Trophoblast cell (in vitro differentiated cells and primary cell): Measurements from ENCODE around the gene ANGPTL7.
A peak's percentile ranks its signal among the peaks of the same experiment; 100 is the strongest.

Experiments used
- DNase-seq, 2 donors: peaks; one replicate each; pipeline ENCODE4 v3.0.0-alpha.2; 2016
- H2AFZ ChIP-seq: 2 replicates; pipeline ENCODE4 v1.6.1; 2013; ENCODE audit warnings: low read length, moderate library complexity, mild to moderate bottlenecking; ENCODE audit not compliant: insufficient read depth, poor library complexity
- H2AK5ac ChIP-seq: 2 replicates; pipeline ENCODE4 v1.6.1; 2013; ENCODE audit warnings: mild to moderate bottlenecking, low read length
- H2BK120ac ChIP-seq: 2 replicates; pipeline ENCODE4 v1.6.1; 2013; ENCODE audit warnings: low read length, mild to moderate bottlenecking, moderate library complexity; ENCODE audit not compliant: insufficient read depth, poor library complexity
- H2BK12ac ChIP-seq: 2 replicates; pipeline ENCODE4 v1.6.1; 2013; ENCODE audit warnings: mild to moderate bottlenecking, low read length, moderate library complexity
- H2BK5ac ChIP-seq: 2 replicates; pipeline ENCODE4 v1.6.1; 2013; ENCODE audit warnings: low read length, low read depth, moderate library complexity, mild to moderate bottlenecking; ENCODE audit not compliant: poor library complexity
- H3K14ac ChIP-seq: 2 replicates; pipeline ENCODE4 v1.6.1; 2013; ENCODE audit warnings: mild to moderate bottlenecking, low read length
- H3K18ac ChIP-seq: 2 replicates; pipeline ENCODE4 v1.6.1; 2013; ENCODE audit warnings: mild to moderate bottlenecking, low read length
- H3K23ac ChIP-seq: 2 replicates; pipeline ENCODE4 v1.6.1; 2013; ENCODE audit warnings: low read length
- H3K27ac ChIP-seq: 2 replicates; pipeline ENCODE4 v1.5.1; 2013; ENCODE audit warnings: low read depth, mild to moderate bottlenecking, inconsistent platforms, low read length, moderate library complexity
- H3K27me3 ChIP-seq: 2 replicates; pipeline ENCODE4 v1.6.1; 2013; ENCODE audit warnings: inconsistent platforms, mild to moderate bottlenecking, low read length, moderate library complexity; ENCODE audit not compliant: insufficient read depth
- H3K36me3 ChIP-seq, 2 experiments: 1 replicate in 1 of 2; 2 replicates in 1 of 2; pipeline ENCODE4 v1.6.1; 2013; ENCODE audit warnings: low read length in 2 of 2, mild to moderate bottlenecking in 2 of 2, moderate library complexity in 1 of 2; ENCODE audit not compliant: insufficient read depth in 2 of 2, control insufficient read depth in 1 of 2
- H3K4ac ChIP-seq: 2 replicates; pipeline ENCODE4 v1.6.1; 2013; ENCODE audit warnings: low read depth, mild to moderate bottlenecking, low read length, moderate library complexity
- H3K4me1 ChIP-seq, 2 experiments: 1 replicate in 1 of 2; 2 replicates in 1 of 2; pipeline ENCODE4 v1.6.1; 2013; ENCODE audit warnings: low read length in 2 of 2, mild to moderate bottlenecking in 2 of 2, moderate library complexity in 1 of 2; ENCODE audit not compliant: insufficient read depth in 2 of 2, control insufficient read depth in 1 of 2
- H3K4me2 ChIP-seq: 2 replicates; pipeline ENCODE4 v1.6.1; 2013; ENCODE audit warnings: inconsistent platforms, mild to moderate bottlenecking, low read length, moderate library complexity
- H3K4me3 ChIP-seq: 2 replicates; pipeline ENCODE4 v1.5.1; 2013; ENCODE audit warnings: mild to moderate bottlenecking, low read depth, low read length, inconsistent platforms
- H3K79me1 ChIP-seq: one replicate; pipeline ENCODE4 v1.6.1; 2013; ENCODE audit warnings: low read length
- H3K79me2 ChIP-seq: 2 replicates; pipeline ENCODE4 v1.6.1; 2013; ENCODE audit warnings: low read length, mild to moderate bottlenecking; ENCODE audit not compliant: control insufficient read depth, insufficient read depth, poor library complexity
- H3K9ac ChIP-seq: 2 replicates; pipeline ENCODE4 v1.6.1; 2013; ENCODE audit warnings: mild to moderate bottlenecking, low read length
- H3K9me3 ChIP-seq: 2 replicates; pipeline ENCODE4 v1.6.1; 2013; ENCODE audit warnings: low read depth, mild to moderate bottlenecking, control low read depth, inconsistent platforms, low read length; ENCODE audit not compliant: insufficient read depth
- H4K12ac ChIP-seq: 2 replicates; pipeline ENCODE4 v1.6.1; 2013; ENCODE audit warnings: low read depth, mild to moderate bottlenecking, low read length, moderate library complexity
- H4K8ac ChIP-seq: 2 replicates; pipeline ENCODE4 v1.6.1; 2013; ENCODE audit warnings: low read depth, mild to moderate bottlenecking, low read length, moderate library complexity
- H4K91ac ChIP-seq: one replicate; pipeline ENCODE4 v1.6.1; 2013; ENCODE audit warnings: low read depth, mild to moderate bottlenecking, low read length, moderate library complexity
- WGBS: extraction: QIAGEN DNeasy Blood & Tissue Kit; methylation state at CpG from one replicate; pipeline ENCODE4 v1.1.7; 2013; ENCODE audit warnings: missing lambda C conversion rate; ENCODE audit not compliant: insufficient read length, insufficient coverage; ENCODE audit errors: extremely low coverage; 5-methylcytosine and 5-hydroxymethylcytosine counted together

The ANGPTL7 gene

DNA sequence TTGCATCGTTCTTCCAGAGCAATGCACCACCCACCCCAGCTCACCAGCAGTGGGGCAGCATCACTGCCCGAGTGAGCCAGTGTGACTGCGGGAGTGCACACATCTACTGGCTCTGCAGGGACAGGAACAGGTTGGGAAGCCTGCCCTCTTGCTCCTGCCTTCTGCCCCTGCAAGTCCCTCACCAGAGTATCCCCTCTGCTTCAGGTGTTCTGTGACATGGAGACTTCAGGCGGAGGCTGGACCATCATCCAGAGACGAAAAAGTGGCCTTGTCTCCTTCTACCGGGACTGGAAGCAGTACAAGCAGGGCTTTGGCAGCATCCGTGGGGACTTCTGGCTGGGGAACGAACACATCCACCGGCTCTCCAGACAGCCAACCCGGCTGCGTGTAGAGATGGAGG, 4.2 kb downstream of the ANGPTL7 start:
- no peaks in the 10 kb centered on the region for H3K79me2 ChIP-seq

GRCh38 chr1:11194407-11195176, 5.4 kb downstream of the ANGPTL7 start:
- no peak overlapping the region for H4K91ac ChIP-seq
- H4K12ac ChIP-seq = no peak overlapping the region
- no peak overlapping the region for H3K27ac ChIP-seq
- H2BK5ac ChIP-seq = no peak overlapping the region
- no peak overlapping the region for H2AFZ ChIP-seq
- H2AK5ac ChIP-seq = no peak overlapping the region
- peaks cover 11 to 17% of the 10 kb centered on the region in 2 experiments for H3K4me1 ChIP-seq
- no peak overlapping the region for H3K9ac ChIP-seq
- peaks cover 2% of the 10 kb centered on the region for H3K79me1 ChIP-seq
- no peaks in the 10 kb centered on the region for H3K9me3 ChIP-seq
- H2BK120ac ChIP-seq = no peak overlapping the region
- peaks cover 25 to 44% of the 10 kb centered on the region in 2 experiments for H3K36me3 ChIP-seq
- H3K14ac ChIP-seq = no peak overlapping the region
- H4K8ac ChIP-seq = no peak overlapping the region
- WGBS = no CpG with 5 or more reads among the region's 14 CpGs
- no peak overlapping the region for H2BK12ac ChIP-seq
- no peaks in the 10 kb centered on the region for H3K27me3 ChIP-seq
- no peak overlapping the region for H3K23ac ChIP-seq
- H3K4ac ChIP-seq = no peak overlapping the region
- H3K79me2 ChIP-seq = no peaks in the 10 kb centered on the region
- DNase-seq = no peak
- no peak overlapping the region for H3K18ac ChIP-seq
- no peak overlapping the region for H3K4me2 ChIP-seq
- no peak overlapping the region for H3K4me3 ChIP-seq

More for the DNA sequence above, 4.2 kb downstream of the ANGPTL7 start:
- no peak for DNase-seq
- Histone ChIP-seq H3K27me3 (no peaks in the 10 kb centered on the region), H4K91ac (no peak overlapping the region), H3K36me3 (peaks cover 21 to 44% of the 10 kb centered on the region in 2 experiments), H4K8ac (no peak overlapping the region), H3K4me2 (no peak overlapping the region), H3K4ac (no peak overlapping the region), H3K9me3 (no peaks in the 10 kb centered on the region), H4K12ac (no peak overlapping the region), H2AFZ (no peak overlapping the region), H3K14ac (no peak overlapping the region), H3K79me1 (peaks cover 2% of the 10 kb centered on the region), H2AK5ac (no peak overlapping the region), H2BK120ac (no peak overlapping the region), H2BK5ac (no peak overlapping the region), H3K18ac (no peak overlapping the region), H3K23ac (no peak overlapping the region), H3K9ac (no peak overlapping the region), H3K4me1 (peaks cover 8 to 16% of the 10 kb centered on the region in 2 experiments), H3K4me3 (no peak overlapping the region), H2BK12ac (no peak overlapping the region), H3K27ac (no peak overlapping the region)
- WGBS = no CpG with 5 or more reads among the region's 11 CpGs

DNA sequence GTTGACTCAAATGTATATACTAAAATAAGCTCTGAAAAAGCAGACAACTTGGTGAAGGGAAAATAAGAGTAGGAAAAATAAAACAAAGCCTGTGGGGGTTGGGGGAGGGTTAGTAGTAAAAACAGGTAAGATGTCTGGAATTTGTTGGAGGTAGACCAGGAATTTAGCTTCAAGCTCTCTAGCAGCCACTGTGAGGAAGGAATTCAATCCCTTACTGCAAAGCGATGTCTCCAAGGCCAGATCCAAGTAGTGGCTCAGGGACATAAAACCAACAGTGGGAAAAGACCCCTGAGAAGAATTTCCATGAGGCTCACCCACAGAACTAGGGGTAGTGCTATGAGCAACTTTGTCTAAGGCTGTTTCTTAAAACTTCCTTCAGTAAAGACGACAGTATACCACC, 7.8 kb downstream of the ANGPTL7 start:
- Histone ChIP-seq H3K4me2 (no peak overlapping the region), H3K27ac (peak overlapping the region; percentile 43), H2BK12ac (no peak overlapping the region), H4K91ac (no peak overlapping the region), H3K79me2 (no peaks in the 10 kb centered on the region), H2AK5ac (no peak overlapping the region), H3K23ac (no peak overlapping the region), H3K4ac (no peak overlapping the region), H3K36me3 (peaks cover 25 to 35% of the 10 kb centered on the region in 2 experiments), H4K8ac (no peak overlapping the region), H4K12ac (no peak overlapping the region), H3K79me1 (peaks cover 2% of the 10 kb centered on the region), H2BK5ac (no peak overlapping the region), H3K9ac (no peak overlapping the region), H3K4me3 (no peak overlapping the region), H2AFZ (no peak overlapping the region), H3K9me3 (no peaks in the 10 kb centered on the region), H3K4me1 (peaks cover 9 to 13% of the 10 kb centered on the region in 2 experiments), H3K27me3 (no peaks in the 10 kb centered on the region), H2BK120ac (no peak overlapping the region), H3K14ac (no peak overlapping the region), H3K18ac (no peak overlapping the region)
- no CpG with 5 or more reads among the region's 2 CpGs for WGBS
- peak in 1 of 2 donors; percentile 28 for DNase-seq

DNA sequence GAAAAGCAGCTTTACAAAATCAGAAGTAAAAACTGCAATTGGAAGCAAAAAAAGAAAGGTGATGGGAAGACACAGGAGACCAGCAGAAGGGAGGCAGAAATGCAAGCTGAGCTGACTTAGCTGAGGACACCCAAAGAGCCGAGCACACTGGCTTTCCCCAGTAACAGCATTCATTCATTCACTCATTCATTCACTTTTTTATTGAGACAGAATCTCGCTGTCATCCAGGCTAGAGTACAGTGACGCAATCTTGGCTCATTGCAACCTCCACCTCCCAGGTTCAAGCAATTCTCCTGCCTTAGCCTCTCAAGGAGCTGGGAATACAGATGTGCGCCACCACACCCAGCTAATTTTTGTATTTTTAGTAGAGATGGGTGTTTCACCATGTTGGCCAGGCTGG, 8.2 kb downstream of the ANGPTL7 start:
- Histone ChIP-seq H3K14ac (no peak overlapping the region), H2BK120ac (no peak overlapping the region), H4K12ac (no peak overlapping the region), H3K23ac (no peak overlapping the region), H4K91ac (no peak overlapping the region), H2AFZ (no peak overlapping the region), H2AK5ac (no peak overlapping the region), H2BK5ac (no peak overlapping the region), H3K79me1 (peaks cover 2% of the 10 kb centered on the region), H3K79me2 (no peaks in the 10 kb centered on the region), H3K27me3 (no peaks in the 10 kb centered on the region), H3K27ac (peak overlapping the region; percentile 43), H3K4me2 (no peak overlapping the region), H4K8ac (no peak overlapping the region), H3K4ac (no peak overlapping the region), H3K4me3 (no peak overlapping the region), H3K9ac (no peak overlapping the region), H3K18ac (no peak overlapping the region), H3K36me3 (peaks cover 27 to 33% of the 10 kb centered on the region in 2 experiments), H3K9me3 (no peaks in the 10 kb centered on the region), H2BK12ac (peak overlapping the region; percentile 42), H3K4me1 (peaks cover 9 to 13% of the 10 kb centered on the region in 2 experiments)
- DNase-seq = no peak
- WGBS = no CpG with 5 or more reads among the region's 4 CpGs
